ENCODE measurements around the gene BTBD9.

The BTBD9 gene

GRCh38 chr6:38214159-38214558 is 425.6 kb downstream of the BTBD9 start:
- TF ChIP-seq PATZ1 (CRISPR knock-in tag; IDR thresholded peaks at IDR 0.05; ENCODE audit: borderline replicate concordance): no peak
- no peak for TF ChIP-seq ARNTL (CRISPR knock-in tag; IDR thresholded peaks at IDR 0.05; ENCODE audit: borderline replicate concordance, low read depth)
- TF ChIP-seq ISL1 (CRISPR knock-in tag; IDR thresholded peaks at IDR 0.05): no peak
- TF ChIP-seq ESRRG (CRISPR knock-in tag; IDR thresholded peaks at IDR 0.05): no peak
- TF ChIP-seq ZFP30 (CRISPR knock-in tag; IDR thresholded peaks at IDR 0.05): no peak
- TF ChIP-seq BACH2 (CRISPR knock-in tag; IDR thresholded peaks at IDR 0.05; ENCODE audit: borderline replicate concordance): no peak
- TF ChIP-seq OSR1 (CRISPR knock-in tag; IDR thresholded peaks at IDR 0.05): no peak
- no peak for TF ChIP-seq TOX (CRISPR knock-in tag; IDR thresholded peaks at IDR 0.05; ENCODE audit: borderline replicate concordance)
- TF ChIP-seq ZNF8 (CRISPR knock-in tag; IDR thresholded peaks at IDR 0.05): no peak
- no peak for TF ChIP-seq TCF4 (CRISPR knock-in tag; IDR thresholded peaks at IDR 0.05; ENCODE audit: borderline replicate concordance)
- no peak for TF ChIP-seq CSDC2 (CRISPR knock-in tag; IDR thresholded peaks at IDR 0.05)
- TF ChIP-seq ZFP3 (CRISPR knock-in tag; IDR thresholded peaks at IDR 0.05): no peak
- no peak for TF ChIP-seq CREB5 (CRISPR knock-in tag; IDR thresholded peaks at IDR 0.05; ENCODE audit: low read depth)
- no peak for TF ChIP-seq CSRNP3 (CRISPR knock-in tag; IDR thresholded peaks at IDR 0.05)
- no peak for TF ChIP-seq GLIS3 (CRISPR knock-in tag; IDR thresholded peaks at IDR 0.05)
- no peak for TF ChIP-seq ZC3H10 (CRISPR knock-in tag; IDR thresholded peaks at IDR 0.05)
- no peak for ATAC-seq

GRCh38 chr6:38213251-38213658 is 426.5 kb downstream of the BTBD9 start:
- no peak for TF ChIP-seq CSRNP3 (CRISPR knock-in tag; IDR thresholded peaks at IDR 0.05)
- no peak for TF ChIP-seq BACH2 (CRISPR knock-in tag; IDR thresholded peaks at IDR 0.05; ENCODE audit: borderline replicate concordance)
- no peak for TF ChIP-seq TOX (CRISPR knock-in tag; IDR thresholded peaks at IDR 0.05; ENCODE audit: borderline replicate concordance)
- TF ChIP-seq ZFP30 (CRISPR knock-in tag; IDR thresholded peaks at IDR 0.05): no peak
- no peak for TF ChIP-seq ISL1 (CRISPR knock-in tag; IDR thresholded peaks at IDR 0.05)
- ATAC-seq: no peak

- no peak for TF ChIP-seq TSHZ2 (CRISPR knock-in tag; IDR thresholded peaks at IDR 0.05)
- TF ChIP-seq ZNF565 (CRISPR knock-in tag; conservative IDR thresholded peaks at IDR 0.05; ENCODE audit: low read depth): no peak
- TF ChIP-seq ISL1 (CRISPR knock-in tag; IDR thresholded peaks at IDR 0.05): no peak
- no peak for TF ChIP-seq GLIS3 (CRISPR knock-in tag; IDR thresholded peaks at IDR 0.05)
- TF ChIP-seq TCF4 (CRISPR knock-in tag; IDR thresholded peaks at IDR 0.05; ENCODE audit: borderline replicate concordance): no peak
- TF ChIP-seq SNAI2 (CRISPR knock-in tag; IDR thresholded peaks at IDR 0.05): no peak
- TF ChIP-seq ZFP30 (CRISPR knock-in tag; IDR thresholded peaks at IDR 0.05): no peak
- no peak for TF ChIP-seq ZNF8 (CRISPR knock-in tag; IDR thresholded peaks at IDR 0.05)
- no peak for TF ChIP-seq ZNF70 (CRISPR knock-in tag; IDR thresholded peaks at IDR 0.05)
- TF ChIP-seq ARNTL (CRISPR knock-in tag; IDR thresholded peaks at IDR 0.05; ENCODE audit: borderline replicate concordance, low read depth): no peak
- TF ChIP-seq BACH2 (CRISPR knock-in tag; IDR thresholded peaks at IDR 0.05; ENCODE audit: borderline replicate concordance): no peak
- no peak for TF ChIP-seq OSR1 (CRISPR knock-in tag; IDR thresholded peaks at IDR 0.05)
- TF ChIP-seq CREB5 (CRISPR knock-in tag; IDR thresholded peaks at IDR 0.05; ENCODE audit: low read depth): no peak
- no peak for TF ChIP-seq ZC3H10 (CRISPR knock-in tag; IDR thresholded peaks at IDR 0.05)
- TF ChIP-seq CSDC2 (CRISPR knock-in tag; IDR thresholded peaks at IDR 0.05): no peak
- ATAC-seq: no peak
Observed at GRCh38 chr6:38212579-38212978, 427.1 kb downstream of the BTBD9 start.
